NCI-H1048 (cell line): Measurements from ENCODE around the gene TNS1.
"Not testable (repeated sequence)": the region's sequence is repeated elsewhere in the genome, so short reads cannot be mapped to it uniquely, and the experiment has no call there.

Experiments used
- DNase-seq: peaks from one replicate; lab custom pipeline; 2025; lab: John Stamatoyannopoulos, UW

TNS1 gene

GRCh38 chr2:218029366-218030360, 26.9 kb upstream of the TNS1 start:
- no peak for DNase-seq

- no peak for DNase-seq
Measured at GRCh38 chr2:218028562-218029348, 26.0 kb upstream of the TNS1 start.

GRCh38 chr2:218028189-218028495, 25.3 kb upstream of the TNS1 start:
- no peak for DNase-seq

GRCh38 chr2:218027426-218028188, 24.8 kb upstream of the TNS1 start:
- DNase-seq, result no peak

GRCh38 chr2:218026676-218027425, 24.1 kb upstream of the TNS1 start:
- DNase-seq, result no peak

GRCh38 chr2:218026244-218026643, 23.4 kb upstream of the TNS1 start:
- DNase-seq, result no peak

GRCh38 chr2:218024871-218025270, 22.1 kb upstream of the TNS1 start:
- DNase-seq, result no peak

GRCh38 chr2:218024336-218024735, 21.5 kb upstream of the TNS1 start:
- no peak for DNase-seq

- no peak for DNase-seq
Measured at GRCh38 chr2:218023636-218024035, 20.8 kb upstream of the TNS1 start.

GRCh38 chr2:218022851-218023530, 20.2 kb upstream of the TNS1 start:
- no peak for DNase-seq

- no peak for DNase-seq
Measured at GRCh38 chr2:218022131-218022850, 19.5 kb upstream of the TNS1 start.

- DNase-seq, result no peak
Measured at GRCh38 chr2:218021536-218022071, 18.8 kb upstream of the TNS1 start.

GRCh38 chr2:218020966-218021535, 18.3 kb upstream of the TNS1 start:
- DNase-seq, result no peak

- no peak for DNase-seq
Measured at GRCh38 chr2:218020281-218020680, 17.5 kb upstream of the TNS1 start.

- DNase-seq, result no peak
Measured at GRCh38 chr2:218019411-218020060, 16.7 kb upstream of the TNS1 start.

GRCh38 chr2:218018842-218019125, 16.0 kb upstream of the TNS1 start:
- DNase-seq, result not testable (repeated sequence)

- no peak for DNase-seq
Measured at GRCh38 chr2:218017211-218018053, 14.6 kb upstream of the TNS1 start.

- DNase-seq, result no peak
Measured at GRCh38 chr2:218016810-218017209, 14.0 kb upstream of the TNS1 start.
